ENCODE results near the gene HDHD5.

The HDHD5 gene

DNA sequence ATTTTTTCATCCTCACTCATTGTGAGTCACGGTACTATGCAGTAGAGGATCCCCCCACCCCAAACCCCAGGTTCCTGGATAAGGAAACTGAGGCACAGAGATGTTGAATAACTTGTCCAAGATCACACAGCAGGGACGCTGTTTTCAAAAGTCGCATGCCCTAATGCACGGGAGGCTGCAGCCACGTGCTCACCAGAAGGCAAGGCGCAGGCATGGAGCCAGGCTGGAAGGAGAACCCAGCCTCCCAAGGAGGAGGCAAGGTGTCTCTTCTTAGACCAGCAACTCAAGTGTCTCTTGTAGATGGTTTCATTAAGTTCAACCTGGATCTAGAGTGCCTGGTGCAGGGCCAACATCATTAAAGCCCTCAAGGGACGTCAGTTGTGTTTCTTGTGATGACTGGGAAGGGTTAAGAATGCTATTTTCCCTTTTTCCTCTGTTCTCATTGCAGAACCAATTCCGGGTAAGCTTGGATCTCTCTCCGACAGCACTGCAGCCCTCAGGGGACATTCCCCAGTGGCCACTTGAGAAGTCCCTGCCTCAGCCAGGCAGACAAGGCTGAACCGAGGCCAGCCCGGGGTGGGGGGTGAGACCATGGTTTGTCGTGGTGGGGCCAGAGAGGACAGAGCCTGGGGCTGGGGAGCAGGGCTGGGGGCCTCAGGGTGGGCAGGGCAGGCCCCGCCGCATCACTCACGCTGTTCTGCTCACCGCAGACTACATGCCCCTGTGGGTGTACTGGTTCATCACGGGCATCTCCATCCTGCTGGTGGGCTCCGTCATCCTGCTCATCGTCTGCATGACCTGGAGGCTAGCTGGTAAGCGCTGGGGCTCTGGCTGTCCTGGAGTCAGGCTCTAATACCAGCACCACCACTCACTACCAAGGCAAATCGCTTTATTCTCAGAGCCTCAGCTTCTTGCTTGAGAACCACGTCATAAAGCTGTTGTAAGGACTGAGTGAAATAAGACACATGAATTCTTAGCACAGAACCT, 53.6 kb downstream of the HDHD5 start:
- DNase-seq: no peak

- no peak for DNase-seq
Observed at GRCh38 chr22:17104336-17104935, 54.6 kb downstream of the HDHD5 start.

GRCh38 chr22:17103351-17103750, 55.7 kb downstream of the HDHD5 start:
- DNase-seq: no peak

DNA sequence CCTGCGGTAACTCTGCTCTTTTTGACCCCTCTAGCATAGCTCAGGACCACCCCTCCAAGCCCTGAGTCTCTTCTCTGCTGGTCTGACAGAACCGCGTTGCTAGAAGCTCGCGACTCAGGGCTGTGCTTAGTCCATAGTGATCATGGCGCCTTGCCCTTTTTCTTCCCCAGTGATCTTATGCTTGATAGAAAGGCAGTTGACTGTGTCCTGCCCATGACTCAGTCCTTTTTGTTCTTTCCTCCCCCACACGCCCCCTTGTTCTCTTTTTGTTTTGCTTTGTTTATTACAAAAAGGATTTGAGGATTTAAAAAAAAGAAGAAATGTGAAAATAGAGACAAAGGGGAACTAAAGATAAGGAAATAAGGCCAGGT, 56.8 kb downstream of the HDHD5 start:
- no peak for DNase-seq

- DNase-seq: no peak
Observed at GRCh38 chr22:17101475-17102296, 57.4 kb downstream of the HDHD5 start.

GRCh38 chr22:17100621-17101020, 58.5 kb downstream of the HDHD5 start:
- no peak for DNase-seq

- DNase-seq: peak; percentile 36 to 37
Observed at GRCh38 chr22:17098379-17098819, 60.7 kb downstream of the HDHD5 start.

DNA sequence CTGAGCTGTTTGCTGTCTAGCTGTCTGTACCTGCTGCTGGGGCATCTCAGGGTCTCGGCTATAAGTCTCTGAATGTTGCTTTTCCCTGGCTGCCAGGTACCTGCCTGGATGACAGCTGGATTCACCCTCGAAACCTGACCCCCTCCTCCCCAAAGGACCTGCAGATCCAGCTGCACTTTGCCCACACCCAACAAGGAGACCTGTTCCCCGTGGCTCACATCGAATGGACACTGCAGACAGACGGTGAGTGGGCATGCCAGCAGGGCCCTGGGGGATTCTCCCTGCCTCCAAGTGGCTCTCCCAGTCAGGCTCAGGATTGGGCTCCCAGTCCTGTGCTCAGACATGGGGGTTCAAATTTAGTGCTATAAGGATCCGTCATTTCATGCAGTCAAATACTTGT, 61.4 kb downstream of the HDHD5 start:
- no peak for DNase-seq

GRCh38 chr22:17097062-17097461, 62.0 kb downstream of the HDHD5 start:
- DNase-seq: no peak

DNA sequence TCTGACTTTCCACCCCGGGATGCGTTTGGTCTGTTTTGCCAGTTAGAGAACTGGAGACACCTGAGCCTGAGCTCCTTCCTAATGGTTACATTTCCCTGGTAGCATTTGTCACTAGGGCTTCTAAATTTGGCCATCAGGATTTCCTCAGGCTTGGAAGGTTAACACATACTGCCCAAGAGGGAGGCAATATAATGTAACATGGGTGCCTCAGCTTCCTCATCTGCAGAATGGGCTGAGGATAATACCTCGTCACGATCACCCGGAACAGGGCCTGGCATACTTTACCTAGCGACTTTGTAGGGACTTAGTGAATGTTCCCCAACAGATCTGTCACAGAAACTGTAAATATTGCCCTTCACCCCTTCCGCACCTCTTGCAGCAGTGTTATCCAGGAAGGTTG, 63.0 kb downstream of the HDHD5 start:
- no peak for DNase-seq

DNA sequence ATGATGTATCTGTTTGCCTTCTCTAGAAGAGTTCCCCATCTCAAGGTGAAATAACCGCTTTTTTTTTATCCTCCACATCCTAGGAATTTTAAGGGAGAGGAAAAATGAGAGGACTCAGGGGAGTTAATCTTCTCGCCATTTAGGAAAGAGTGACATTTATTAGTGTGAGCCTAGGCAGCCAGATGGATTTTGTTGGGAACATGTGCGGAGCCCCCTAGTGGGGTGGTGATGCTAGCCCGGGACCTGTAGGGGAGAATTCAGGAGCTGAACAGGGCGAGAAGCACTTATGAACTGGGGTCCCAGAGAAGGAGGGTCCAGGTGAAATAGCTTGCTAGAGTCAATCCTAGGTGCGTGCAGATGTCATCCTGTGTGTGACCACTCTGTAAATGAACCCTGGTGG, 63.5 kb downstream of the HDHD5 start:
- DNase-seq: no peak

DNA sequence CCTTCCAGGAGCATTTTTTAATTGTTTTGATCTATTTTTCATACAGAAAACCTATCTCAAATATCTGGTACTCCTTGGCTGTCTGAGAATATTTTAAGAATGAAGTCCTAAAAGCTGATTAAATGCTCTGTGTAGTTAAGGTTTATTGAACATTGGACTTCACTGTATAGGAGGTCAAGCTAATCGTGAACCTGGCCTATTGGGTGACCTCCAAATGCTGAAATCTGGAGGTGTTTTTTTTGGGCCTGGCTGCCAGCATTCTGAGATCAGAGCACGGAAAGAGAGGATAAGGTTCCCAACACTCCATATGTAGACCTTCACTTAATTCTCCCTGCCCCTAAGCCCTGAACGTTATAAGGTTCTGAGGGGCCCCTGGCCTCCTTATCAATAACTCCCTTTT, 66.0 kb downstream of the HDHD5 start:
- DNase-seq: no peak

- DNase-seq: no peak
Observed at GRCh38 chr22:17091851-17092250, 67.2 kb downstream of the HDHD5 start.

GRCh38 chr22:17090550-17090949, 68.5 kb downstream of the HDHD5 start:
- no peak for DNase-seq
